Astrocyte (in vitro differentiated cells and primary cell): Measurements from ENCODE around the gene C9orf85. TPM values are rescaled to one million over a fixed set of nuclear protein-coding genes. Genes with fewer than 3 reads are reported as not detected.
"Not testable (repeated sequence)": the region's sequence is repeated elsewhere in the genome, so short reads cannot be mapped to it uniquely, and the experiment has no call there.

Source experiments
- DNase-seq: peaks from one replicate; pipeline ENCODE4 v3.0.0-alpha.2; 2010; ENCODE audit warnings: low read depth
- FAIRE-seq: peaks from 2 replicates; lab custom pipeline; 2011; peaks lifted over from hg19 to GRCh38; lab: Jason Lieb, UNC
- H2AFZ ChIP-seq: 2 replicates; pipeline ENCODE4 v1.6.0; 2012; ENCODE audit warnings: low read depth, low read length, inconsistent platforms
- H3K27ac ChIP-seq: 2 replicates; pipeline ENCODE4 v1.5.1; 2011; ENCODE audit warnings: low read depth, low read length, inconsistent platforms
- H3K27me3 ChIP-seq: 2 replicates; pipeline ENCODE4 v1.6.0; 2011; ENCODE audit warnings: low read length, inconsistent platforms; ENCODE audit not compliant: insufficient read depth
- H3K36me3 ChIP-seq: 2 replicates; pipeline ENCODE4 v1.5.1; 2011; ENCODE audit warnings: low read length, inconsistent platforms; ENCODE audit not compliant: insufficient read depth
- H3K4me1 ChIP-seq: 2 replicates; pipeline ENCODE4 v1.5.1; 2011; ENCODE audit warnings: low read length, inconsistent platforms; ENCODE audit not compliant: insufficient read depth
- H3K4me2 ChIP-seq: 2 replicates; pipeline ENCODE4 v1.6.0; 2012; ENCODE audit warnings: low read length, inconsistent platforms
- H3K4me3 ChIP-seq: 2 replicates; pipeline ENCODE4 v1.5.1; 2011; ENCODE audit warnings: low read depth, mild to moderate bottlenecking, low read length, inconsistent platforms; ENCODE audit not compliant: insufficient read depth
- H3K79me2 ChIP-seq: 2 replicates; pipeline ENCODE4 v1.6.0; 2012; ENCODE audit warnings: mild to moderate bottlenecking, low read length, inconsistent platforms; ENCODE audit not compliant: insufficient read depth
- H3K9ac ChIP-seq: 2 replicates; pipeline ENCODE4 v1.6.0; 2012; ENCODE audit warnings: mild to moderate bottlenecking, low read length, inconsistent platforms
- H3K9me3 ChIP-seq: 2 replicates; pipeline ENCODE4 v1.5.1; 2012; ENCODE audit warnings: low read depth, mild to moderate bottlenecking, low read length, inconsistent platforms; ENCODE audit not compliant: insufficient read depth
- H4K20me1 ChIP-seq: 2 replicates; pipeline ENCODE4 v1.6.0; 2012; ENCODE audit warnings: low read length, inconsistent platforms; ENCODE audit not compliant: insufficient read depth
- H3K27ac Mint-ChIP-seq: one replicate; pipeline ENCODE4 v1.8.0; 2021; ENCODE audit warnings: mild to moderate bottlenecking, mixed read lengths; ENCODE audit not compliant: unreplicated experiment
- H3K27me3 Mint-ChIP-seq: one replicate; pipeline ENCODE4 v1.8.0; 2021; ENCODE audit warnings: low read depth, mixed read lengths; ENCODE audit not compliant: unreplicated experiment
- H3K36me3 Mint-ChIP-seq: one replicate; pipeline ENCODE4 v1.8.0; 2021; ENCODE audit warnings: low read depth, mixed read lengths; ENCODE audit not compliant: unreplicated experiment
- H3K4me1 Mint-ChIP-seq: one replicate; pipeline ENCODE4 v1.8.0; 2021; ENCODE audit warnings: low read depth, mixed read lengths; ENCODE audit not compliant: unreplicated experiment
- H3K4me3 Mint-ChIP-seq: one replicate; pipeline ENCODE4 v1.8.0; 2021; ENCODE audit warnings: mild to moderate bottlenecking, moderate library complexity, mixed read lengths; ENCODE audit not compliant: unreplicated experiment
- H3K9me3 Mint-ChIP-seq: one replicate; pipeline ENCODE4 v1.8.0; 2021; ENCODE audit warnings: mild to moderate bottlenecking, mixed read lengths; ENCODE audit not compliant: unreplicated experiment
- CTCF ChIP-seq: IDR thresholded peaks from 2 replicates; pipeline ENCODE4 v1.5.1; 2011; ENCODE audit warnings: low read depth, mild to moderate bottlenecking, inconsistent platforms, low read length, moderate library complexity; ENCODE audit not compliant: insufficient read depth
- EZH2 ChIP-seq: IDR thresholded peaks from 2 replicates; pipeline ENCODE4 v1.6.1; 2012; ENCODE audit warnings: mild to moderate bottlenecking, low read length, inconsistent platforms; ENCODE audit not compliant: insufficient read depth
- total RNA-seq: library from RNA; stranded (reverse); gene quantifications from 2 replicates; pipeline ENCODE4 v1.2.1, GENCODE V29; 2021

Gene C9orf85
- total RNA-seq, 1 donor from 2014 or later = 15.2 TPM

GRCh38 chr9:71941060-71941568 is 29.7 kb downstream of the C9orf85 start:
- Mint-ChIP-seq H3K27me3 (no peaks in the 10 kb centered on the region), H3K27ac (no peak overlapping the region), H3K9me3 (no peaks in the 10 kb centered on the region), H3K4me1 (peaks cover 22% of the 10 kb centered on the region), H3K4me3 (no peak overlapping the region), H3K36me3 (no peaks in the 10 kb centered on the region)
- H3K36me3 ChIP-seq = no peaks in the 10 kb centered on the region
- H3K4me2 ChIP-seq = no peak overlapping the region
- H3K27ac ChIP-seq = no peak overlapping the region
- H3K79me2 ChIP-seq = peaks cover 7% of the 10 kb centered on the region
- DNase-seq (peak; percentile 57), FAIRE-seq (no peak)
- no peaks in the 10 kb centered on the region for H3K9me3 ChIP-seq
- no peaks in the 10 kb centered on the region for H3K27me3 ChIP-seq
- no peak for TF ChIP-seq CTCF
- TF ChIP-seq EZH2 = no peak
- H3K4me1 ChIP-seq = no peaks in the 10 kb centered on the region
- peaks cover 6% of the 10 kb centered on the region for H4K20me1 ChIP-seq
- no peak overlapping the region for H2AFZ ChIP-seq
- no peak overlapping the region for H3K9ac ChIP-seq
- no peak overlapping the region for H3K4me3 ChIP-seq

- no peak overlapping the region for H3K27ac ChIP-seq
- H3K4me2 ChIP-seq = no peak overlapping the region
- H3K4me1 ChIP-seq = no peaks in the 10 kb centered on the region
- H3K9ac ChIP-seq = no peak overlapping the region
- H3K27me3 Mint-ChIP-seq = no peaks in the 10 kb centered on the region
- no peak overlapping the region for H3K4me3 ChIP-seq
- no peak overlapping the region for H3K4me3 Mint-ChIP-seq
- H3K27me3 ChIP-seq = no peaks in the 10 kb centered on the region
- no peak overlapping the region for H3K27ac Mint-ChIP-seq
- DNase-seq (peak; percentile 29), FAIRE-seq (no peak)
- TF ChIP-seq EZH2 (no peak), CTCF (no peak)
- H3K9me3 ChIP-seq = no peaks in the 10 kb centered on the region
- H3K9me3 Mint-ChIP-seq = no peaks in the 10 kb centered on the region
- peaks cover 6% of the 10 kb centered on the region for H4K20me1 ChIP-seq
- no peaks in the 10 kb centered on the region for H3K36me3 Mint-ChIP-seq
- peaks cover 4% of the 10 kb centered on the region for H3K79me2 ChIP-seq
- H3K36me3 ChIP-seq = no peaks in the 10 kb centered on the region
- no peak overlapping the region for H2AFZ ChIP-seq
- peaks cover 21% of the 10 kb centered on the region for H3K4me1 Mint-ChIP-seq
Measured at GRCh38 chr9:71941998-71942567, 30.6 kb downstream of the C9orf85 start.

GRCh38 chr9:71944754-71945375 is 33.4 kb downstream of the C9orf85 start:
- H3K27ac Mint-ChIP-seq = no peak overlapping the region
- Histone ChIP-seq H3K79me2 (no peaks in the 10 kb centered on the region), H3K9ac (no peak overlapping the region), H3K27me3 (no peaks in the 10 kb centered on the region), H3K4me3 (no peak overlapping the region), H3K4me1 (no peaks in the 10 kb centered on the region), H4K20me1 (peaks cover 6% of the 10 kb centered on the region), H3K27ac (no peak overlapping the region), H3K9me3 (no peaks in the 10 kb centered on the region), H3K36me3 (no peaks in the 10 kb centered on the region), H2AFZ (no peak overlapping the region), H3K4me2 (no peak overlapping the region)
- FAIRE-seq (no peak), DNase-seq (no peak)
- no peaks in the 10 kb centered on the region for H3K36me3 Mint-ChIP-seq
- peaks cover 21% of the 10 kb centered on the region for H3K4me1 Mint-ChIP-seq
- H3K27me3 Mint-ChIP-seq = no peaks in the 10 kb centered on the region
- no peak for TF ChIP-seq EZH2
- no peak for TF ChIP-seq CTCF
- H3K9me3 Mint-ChIP-seq = no peaks in the 10 kb centered on the region
- H3K4me3 Mint-ChIP-seq = no peak overlapping the region

- H3K27ac ChIP-seq, H3K4me1 Mint-ChIP-seq, H3K27ac Mint-ChIP-seq, H4K20me1 ChIP-seq, H3K4me3 Mint-ChIP-seq, H3K4me1 ChIP-seq, H3K9me3 Mint-ChIP-seq, H3K36me3 Mint-ChIP-seq, H3K79me2 ChIP-seq, H3K27me3 Mint-ChIP-seq, H2AFZ ChIP-seq, H3K9me3 ChIP-seq, DNase-seq, H3K27me3 ChIP-seq, FAIRE-seq, H3K9ac ChIP-seq, H3K4me2 ChIP-seq, H3K36me3 ChIP-seq, H3K4me3 ChIP-seq: not testable (repeated sequence)
Measured at GRCh38 chr9:71954652-71955051, 43.2 kb downstream of the C9orf85 start.
